Measurements from ENCODE around the gene CASP7. TPM values are rescaled to one million over a fixed set of nuclear protein-coding genes. Genes with fewer than 3 reads are reported as not detected.

CASP7 gene
- total RNA-seq, 1 experiment from 2014 or later: 4.7 TPM

- Histone ChIP-seq H3K14ac (ENCODE audit: insufficient read depth, low read length) (no peak overlapping the region), H3K23me2 (ENCODE audit: insufficient read length, low read depth, low read length, poor library complexity, severe bottlenecking) (no peaks in the 10 kb centered on the region), H4K91ac (ENCODE audit: insufficient read length, low read depth, low read length) (no peak overlapping the region), H3K9ac (ENCODE audit: extremely low read depth, insufficient read length, low read length) (no peak overlapping the region), H3K79me2 (ENCODE audit: insufficient read depth, low read length) (no peaks in the 10 kb centered on the region), H3K27me3 (ENCODE audit: insufficient read depth, low read length) (no peaks in the 10 kb centered on the region), H3K9me3 (ENCODE audit: control insufficient read depth, low read depth, low read length) (no peaks in the 10 kb centered on the region), H3K18ac (ENCODE audit: insufficient read length, low read depth, low read length) (no peak overlapping the region), H3T11ph (ENCODE audit: low read length) (no peak overlapping the region), H4K8ac (replicated peaks; ENCODE audit: insufficient read length, low read depth, low read length) (no peak overlapping the region), H4K20me1 (ENCODE audit: control insufficient read depth, insufficient read depth, insufficient read length) (no peaks in the 10 kb centered on the region), H3K4me2 (ENCODE audit: insufficient read depth, insufficient read length, low read length) (no peak overlapping the region), H3K23ac (ENCODE audit: insufficient read length, low read depth, low read length) (no peak overlapping the region), H2AK5ac (ENCODE audit: insufficient read length, low read length) (no peak overlapping the region), H3K79me1 (ENCODE audit: insufficient read depth, low read depth, low read length, poor library complexity, severe bottlenecking) (no peaks in the 10 kb centered on the region), H2BK20ac (ENCODE audit: low read depth, low read length, poor library complexity, severe bottlenecking) (no peak overlapping the region), H2BK15ac (ENCODE audit: low read depth, low read length) (no peak overlapping the region), H2AFZ (ENCODE audit: low read length) (no peak overlapping the region), H4K5ac (ENCODE audit: insufficient read length, low read depth, low read length) (no peak overlapping the region), H3K4ac (ENCODE audit: low read depth, low read length) (no peak overlapping the region), H2BK5ac (ENCODE audit: insufficient read length, low read length) (no peak overlapping the region), H3K56ac (ENCODE audit: insufficient read length, low read depth, low read length) (no peak overlapping the region), H3K27ac (ENCODE audit: insufficient read length, low read depth, low read length) (no peak overlapping the region), H2BK12ac (ENCODE audit: insufficient read length, low read depth, low read length) (no peak overlapping the region), H3K4me1 (ENCODE audit: insufficient read depth, low read length) (no peaks in the 10 kb centered on the region; the same call in 1 of the 2 replicates), H2BK120ac (ENCODE audit: low read depth, low read length, poor library complexity, severe bottlenecking) (no peak overlapping the region)
- Mint-ChIP-seq H3K9me3 (peaks cover 19 to 21% of the 10 kb centered on the region in 2 experiments), H3K4me3 (no peak overlapping the region), H3K36me3 (ENCODE audit: insufficient read depth in 1 of 3, low read depth in 3 of 3) (peaks cover 15 to 30% (median 18%) of the 10 kb centered on the region in 3 experiments), H3K4me1 (peaks cover 21 to 36% of the 10 kb centered on the region in 2 experiments), H3K27me3 (ENCODE audit: low read depth) (no peaks in the 10 kb centered on the region; the same call in 1 of the 2 replicates), H3K27ac (no peak overlapping the region)
- no CpG with 5 or more reads among the region's 2 CpGs for WGBS (ENCODE audit: extremely low coverage, insufficient read length, low lambda C conversion rate)
- no peak for TF ChIP-seq CTCF (conservative IDR thresholded peaks at IDR 0.05)
- DNase-seq: no peak
Observed at GRCh38 chr10:113691381-113691780, 11.7 kb downstream of the CASP7 start.

All from H9 (cell line).